GM12873 (cell line): ENCODE results near the gene PRXL2C.
A peak's percentile ranks its signal among the peaks of the same experiment; 100 is the strongest.

ENCODE experiments used
- TF ChIP-seq, protein P1 (sequence below): IDR thresholded peaks from 2 replicates; pipeline ENCODE4 v1.5.1; 2012; ENCODE audit warnings: low read depth, mild to moderate bottlenecking, moderate library complexity, low read length, control low read depth; ENCODE audit not compliant: insufficient read depth; ENCODE audit errors: missing control alignments

Gene PRXL2C, protein sequence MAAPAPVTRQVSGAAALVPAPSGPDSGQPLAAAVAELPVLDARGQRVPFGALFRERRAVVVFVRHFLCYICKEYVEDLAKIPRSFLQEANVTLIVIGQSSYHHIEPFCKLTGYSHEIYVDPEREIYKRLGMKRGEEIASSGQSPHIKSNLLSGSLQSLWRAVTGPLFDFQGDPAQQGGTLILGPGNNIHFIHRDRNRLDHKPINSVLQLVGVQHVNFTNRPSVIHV

DNA sequence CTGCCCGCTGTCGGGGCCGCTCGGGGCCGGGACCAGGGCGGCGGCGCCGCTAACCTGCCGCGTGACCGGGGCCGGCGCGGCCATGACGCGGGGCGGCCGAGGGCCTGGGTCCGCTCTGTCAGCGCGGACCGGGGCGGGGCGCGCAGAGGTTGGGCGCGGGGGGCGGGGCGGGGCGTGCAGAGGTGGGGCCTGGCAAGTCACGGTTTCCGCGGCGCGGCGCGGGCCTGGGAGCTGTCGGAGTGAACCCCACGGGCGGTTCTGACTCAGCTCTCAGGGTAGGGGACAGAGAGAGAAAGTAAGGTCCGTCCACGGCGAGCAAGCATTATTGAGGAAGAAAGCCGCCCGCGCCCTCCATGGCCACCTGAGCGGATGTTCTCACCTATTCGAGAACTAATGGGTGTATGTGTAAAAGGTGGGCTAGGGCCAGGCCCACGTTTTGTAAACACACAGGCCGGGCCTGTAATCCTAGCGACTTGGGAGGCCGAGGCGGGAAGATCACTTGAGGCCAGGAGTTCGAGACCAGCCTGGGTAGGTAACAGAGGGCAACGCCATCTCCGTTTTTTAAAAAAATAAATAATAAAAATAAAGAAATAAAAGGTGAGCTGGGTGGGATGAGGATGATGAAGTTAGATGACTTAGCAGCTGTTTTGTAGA is at the start of gene PRXL2C:
TSS of gene PRXL2C (minus strand) at position 120 of the 654 bp plus-strand sequence. CDS start at position 84, 36 bp downstream.
- TF ChIP-seq, protein P1, sequence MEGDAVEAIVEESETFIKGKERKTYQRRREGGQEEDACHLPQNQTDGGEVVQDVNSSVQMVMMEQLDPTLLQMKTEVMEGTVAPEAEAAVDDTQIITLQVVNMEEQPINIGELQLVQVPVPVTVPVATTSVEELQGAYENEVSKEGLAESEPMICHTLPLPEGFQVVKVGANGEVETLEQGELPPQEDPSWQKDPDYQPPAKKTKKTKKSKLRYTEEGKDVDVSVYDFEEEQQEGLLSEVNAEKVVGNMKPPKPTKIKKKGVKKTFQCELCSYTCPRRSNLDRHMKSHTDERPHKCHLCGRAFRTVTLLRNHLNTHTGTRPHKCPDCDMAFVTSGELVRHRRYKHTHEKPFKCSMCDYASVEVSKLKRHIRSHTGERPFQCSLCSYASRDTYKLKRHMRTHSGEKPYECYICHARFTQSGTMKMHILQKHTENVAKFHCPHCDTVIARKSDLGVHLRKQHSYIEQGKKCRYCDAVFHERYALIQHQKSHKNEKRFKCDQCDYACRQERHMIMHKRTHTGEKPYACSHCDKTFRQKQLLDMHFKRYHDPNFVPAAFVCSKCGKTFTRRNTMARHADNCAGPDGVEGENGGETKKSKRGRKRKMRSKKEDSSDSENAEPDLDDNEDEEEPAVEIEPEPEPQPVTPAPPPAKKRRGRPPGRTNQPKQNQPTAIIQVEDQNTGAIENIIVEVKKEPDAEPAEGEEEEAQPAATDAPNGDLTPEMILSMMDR, result no peak

DNA sequence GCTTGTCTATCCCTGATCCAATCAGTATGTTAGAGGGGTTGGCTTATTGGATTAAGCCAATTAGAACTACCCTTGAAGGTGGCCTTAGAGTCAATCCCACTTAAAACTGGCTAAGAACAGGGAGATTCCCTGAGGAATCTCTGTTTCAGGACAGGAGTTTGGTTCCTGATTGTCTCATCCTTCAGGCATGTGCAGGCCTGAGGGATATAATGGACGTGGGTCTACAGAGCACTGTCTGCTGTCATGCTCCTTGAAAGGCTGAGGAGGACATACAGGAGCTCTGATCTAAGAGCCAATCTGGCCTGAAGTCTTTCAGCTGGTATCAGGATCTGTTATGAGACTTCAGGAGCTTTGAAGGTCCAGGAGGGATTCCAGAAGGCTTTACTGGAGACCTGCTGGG is 36.2 kb upstream of the PRXL2C start:
- TF ChIP-seq, protein P1, result no peak

DNA sequence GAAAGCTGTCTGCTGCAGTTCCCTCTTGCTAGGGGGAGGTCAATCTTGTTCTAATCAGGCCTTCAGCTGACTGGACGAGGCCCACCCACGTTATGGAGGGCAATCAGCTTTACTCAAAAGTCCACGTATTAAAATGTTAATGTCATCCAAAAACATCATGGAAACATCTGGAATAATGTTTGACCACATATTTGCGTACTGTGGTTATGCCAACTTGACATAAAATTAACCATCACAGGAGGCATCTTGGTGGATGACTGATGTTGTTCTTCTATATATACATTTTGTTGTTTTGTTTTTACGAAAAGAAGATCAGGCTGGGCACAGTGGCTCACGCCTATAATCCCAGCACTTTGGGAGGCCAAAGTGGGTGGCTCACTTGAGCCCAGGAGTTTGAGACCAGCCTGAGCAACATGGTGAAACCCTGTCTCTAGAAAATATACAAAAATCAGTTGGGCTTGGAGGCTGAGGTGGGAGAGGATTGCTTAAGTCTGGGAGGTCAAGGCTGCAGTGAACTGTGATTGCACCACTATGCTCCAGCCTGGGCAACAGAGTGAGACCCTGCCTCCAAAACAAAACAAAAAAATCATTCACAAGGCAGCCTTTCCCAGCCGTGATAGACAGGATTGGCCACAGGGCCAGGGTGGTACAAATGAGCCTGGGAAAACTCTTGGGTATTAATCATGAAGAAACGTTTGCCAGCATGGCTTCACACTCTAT is 33.8 kb upstream of the PRXL2C start:
- TF ChIP-seq, protein P1, result no peak

DNA sequence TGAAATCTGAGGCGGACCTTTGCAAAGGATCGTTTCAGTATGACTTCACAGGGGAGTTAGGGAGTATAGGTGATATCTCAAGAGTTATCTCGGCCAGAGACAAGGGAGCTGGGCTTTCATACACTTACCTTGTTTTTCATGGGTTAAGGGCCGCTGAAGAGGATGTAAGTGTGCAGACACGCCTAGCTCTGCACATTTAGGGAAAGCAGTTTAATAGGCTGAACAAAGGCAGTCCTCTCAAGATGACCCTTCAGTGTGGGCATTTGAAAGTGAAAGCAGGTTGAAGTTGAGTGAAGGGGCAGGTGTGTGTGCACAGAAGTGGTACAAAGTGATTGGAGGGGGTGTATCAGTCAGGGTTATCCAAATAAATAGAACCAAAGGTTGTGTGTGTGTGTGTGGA is 33.1 kb upstream of the PRXL2C start:
- TF ChIP-seq, protein P1, result no peak

DNA sequence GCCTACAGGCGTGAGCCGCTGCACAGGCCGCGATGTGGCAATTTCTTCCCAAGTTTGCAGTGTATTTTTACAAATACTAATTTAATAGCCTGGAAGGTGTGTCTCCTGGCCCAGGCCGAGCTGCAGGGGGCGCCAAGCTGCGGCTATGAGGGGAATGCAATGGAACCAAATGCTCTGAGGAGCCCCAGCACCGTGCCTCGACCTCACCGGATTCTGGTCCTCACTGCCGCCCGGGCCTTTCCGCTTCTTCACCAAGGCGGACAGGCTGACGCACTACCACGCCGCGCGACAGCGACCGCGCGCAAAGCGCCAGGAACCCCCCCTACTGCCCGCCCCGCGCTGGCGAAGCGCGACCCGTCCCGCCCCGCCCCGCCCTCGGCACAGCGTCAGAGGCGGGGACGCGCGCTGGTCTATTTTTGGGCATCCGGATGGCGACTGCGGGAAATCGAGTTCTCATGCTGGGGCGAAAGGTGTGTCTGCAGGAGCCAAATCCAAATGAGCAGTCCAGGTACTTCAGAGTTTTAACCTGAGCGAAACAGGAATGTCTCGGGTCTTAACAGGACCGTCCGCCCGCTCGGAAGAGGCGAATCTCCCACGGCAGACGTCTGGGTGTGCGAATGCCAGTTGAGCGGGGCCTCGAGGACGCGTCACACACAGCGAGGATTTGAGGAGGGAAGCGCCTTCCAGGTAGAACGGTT is 31.7 kb upstream of the PRXL2C start:
- TF ChIP-seq, protein P1, result peak; percentile 39

DNA sequence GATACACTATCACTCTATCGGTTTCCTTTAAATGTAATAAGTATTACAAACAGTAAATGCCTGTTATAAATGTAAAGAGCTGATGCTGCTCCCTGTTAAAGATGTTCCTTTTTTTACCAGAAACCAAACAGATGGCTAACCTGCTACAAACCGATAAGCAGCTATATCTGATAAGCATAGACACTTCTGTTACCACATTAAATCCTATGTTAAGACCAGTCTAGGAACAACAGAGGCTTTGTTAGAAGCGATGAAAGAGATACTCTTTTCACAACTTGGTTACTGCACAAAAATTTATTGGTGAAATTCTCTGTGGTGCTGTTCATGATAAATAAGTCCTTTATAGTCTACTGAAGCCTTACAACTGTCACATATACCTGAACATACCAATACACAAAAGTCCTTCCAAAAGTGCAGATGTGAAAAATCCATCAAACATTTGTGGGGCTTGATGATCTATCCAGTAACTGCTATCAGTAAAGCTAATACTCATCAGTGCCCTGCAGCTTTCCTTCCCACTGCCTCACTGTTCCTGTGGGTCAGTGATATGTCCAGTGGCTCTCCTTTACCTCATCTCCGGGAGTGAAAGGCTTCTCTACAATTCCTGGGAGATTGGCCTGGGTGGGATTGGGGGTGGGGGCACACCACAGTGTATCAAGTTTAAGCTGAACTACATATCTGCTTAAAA is 25.8 kb upstream of the PRXL2C start:
- TF ChIP-seq, protein P1, result no peak
